BLaER1 treated with 17β-estradiol and CSF1 and Interleukin-3, amounts not matched to agents 10 nM and 100 nM (cell line): ENCODE measurements around the gene GALNT12.

Experiments used
- H3K27ac ChIP-seq, 11 experiments: shearing (Covaris generic); formaldehyde crosslinking; 2 replicates each; pipeline ENCODE4 v1.8.1; 2022
- H3K27me3 ChIP-seq, 11 experiments: shearing (Covaris generic); formaldehyde crosslinking; 2 replicates each; pipeline ENCODE4 v1.8.1; 2022
- H3K36me3 ChIP-seq, 11 experiments: shearing (Covaris generic); formaldehyde crosslinking; 2 replicates each; pipeline ENCODE4 v1.8.1; 2022
- H3K4me1 ChIP-seq, 10 experiments: shearing (Covaris generic); formaldehyde crosslinking; 2 replicates each; pipeline ENCODE4 v1.8.1; 2022
- H3K4me2 ChIP-seq, 11 experiments: shearing (Covaris generic); formaldehyde crosslinking; 2 replicates each; pipeline ENCODE4 v1.8.1; 2022
- H3K4me3 ChIP-seq, 10 experiments: shearing (Covaris generic); formaldehyde crosslinking; 2 replicates each; pipeline ENCODE4 v1.8.1; 2022
- H3K9ac ChIP-seq, 11 experiments: shearing (Covaris generic); formaldehyde crosslinking; 2 replicates each; pipeline ENCODE4 v1.8.1; 2022
- H3K9me3 ChIP-seq, 11 experiments: shearing (Covaris generic); formaldehyde crosslinking; replicated peaks in 1 of 11; 2 replicates each; pipeline ENCODE4 v1.8.1; 2022
- H4K20me1 ChIP-seq, 11 experiments: shearing (Covaris generic); formaldehyde crosslinking; 2 replicates each; pipeline ENCODE4 v1.8.1; 2022
- Cebpa-rat ChIP-seq, 11 experiments: shearing (Covaris generic); IDR thresholded peaks; 2 replicates each; pipeline ENCODE4 v1.8.1; 2022

GALNT12 gene, protein sequence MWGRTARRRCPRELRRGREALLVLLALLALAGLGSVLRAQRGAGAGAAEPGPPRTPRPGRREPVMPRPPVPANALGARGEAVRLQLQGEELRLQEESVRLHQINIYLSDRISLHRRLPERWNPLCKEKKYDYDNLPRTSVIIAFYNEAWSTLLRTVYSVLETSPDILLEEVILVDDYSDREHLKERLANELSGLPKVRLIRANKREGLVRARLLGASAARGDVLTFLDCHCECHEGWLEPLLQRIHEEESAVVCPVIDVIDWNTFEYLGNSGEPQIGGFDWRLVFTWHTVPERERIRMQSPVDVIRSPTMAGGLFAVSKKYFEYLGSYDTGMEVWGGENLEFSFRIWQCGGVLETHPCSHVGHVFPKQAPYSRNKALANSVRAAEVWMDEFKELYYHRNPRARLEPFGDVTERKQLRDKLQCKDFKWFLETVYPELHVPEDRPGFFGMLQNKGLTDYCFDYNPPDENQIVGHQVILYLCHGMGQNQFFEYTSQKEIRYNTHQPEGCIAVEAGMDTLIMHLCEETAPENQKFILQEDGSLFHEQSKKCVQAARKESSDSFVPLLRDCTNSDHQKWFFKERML

GRCh38 chr9:98807070-98807813 lies at the start of gene GALNT12:
Gene GALNT12 (plus strand): TSS chr9:98807670. CDS start chr9:98807699, 29 bp downstream.
- no peaks in the 10 kb centered on the region for H3K36me3 ChIP-seq
- H3K27me3 ChIP-seq, result peaks cover 13 to 26% (median 19%) of the 10 kb centered on the region in 11 experiments; a peak in 21 of 22 replicates
- peak within 1 kb of the TSS in 8 of 11 experiments; percentile 43 to 60 (median 48); a peak in 10 of 22 replicates for H3K27ac ChIP-seq
- peaks cover 0 to 6% (median under 1%) of the 10 kb centered on the region in 11 experiments; a peak in 2 of 22 replicates for H3K9me3 ChIP-seq
- H3K4me3 ChIP-seq, result peak within 1 kb of the TSS; percentile 64 to 81 (median 76)
- peaks cover 17 to 43% (median 25%) of the 10 kb centered on the region in 10 experiments; a peak in 19 of 20 replicates for H3K4me1 ChIP-seq
- TF ChIP-seq Cebpa-rat (IDR thresholded peaks at IDR 0.05), result no peak
- peak within 1 kb of the TSS; percentile 88 to 100 (median 99) for H3K4me2 ChIP-seq
- peak within 1 kb of the TSS; percentile 41 to 83 (median 76); a peak in 21 of 22 replicates for H3K9ac ChIP-seq
- peaks cover 0 to 11% (median 0%) of the 10 kb centered on the region in 11 experiments; a peak in 2 of 22 replicates for H4K20me1 ChIP-seq

DNA sequence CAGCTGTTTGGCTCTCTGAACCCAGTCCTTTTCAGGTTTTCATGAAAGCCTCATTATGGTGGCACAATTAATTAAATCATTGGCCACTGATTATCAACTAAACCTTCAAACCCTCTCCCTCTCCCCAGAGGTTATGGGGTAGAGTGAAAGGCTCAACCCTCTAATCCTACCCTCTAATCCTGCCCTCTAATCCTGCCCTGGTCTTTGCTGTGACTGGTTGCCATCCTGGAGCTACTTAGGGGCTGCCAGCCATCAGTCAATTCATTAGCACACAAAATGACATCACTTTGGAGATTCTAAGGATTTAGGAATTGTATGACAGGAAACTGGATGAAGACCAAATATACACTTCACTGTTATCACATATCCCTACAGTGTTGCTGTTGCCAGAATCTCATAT lies 47.2 kb upstream of the GALNT12 start:
- no peak overlapping the region for H3K4me2 ChIP-seq
- no peaks in the 10 kb centered on the region for H4K20me1 ChIP-seq
- no peaks in the 10 kb centered on the region for H3K27me3 ChIP-seq
- H3K27ac ChIP-seq, result no peak overlapping the region
- no peaks in the 10 kb centered on the region for H3K4me1 ChIP-seq
- no peak for TF ChIP-seq Cebpa-rat (IDR thresholded peaks at IDR 0.05)
- H3K36me3 ChIP-seq, result peaks cover 31 to 84% (median 63%) of the 10 kb centered on the region in 11 experiments
- peaks cover 17 to 28% (median 22%) of the 10 kb centered on the region in 11 experiments; a peak in 21 of 22 replicates for H3K9me3 ChIP-seq
- no peak overlapping the region for H3K9ac ChIP-seq
- no peak overlapping the region for H3K4me3 ChIP-seq

DNA sequence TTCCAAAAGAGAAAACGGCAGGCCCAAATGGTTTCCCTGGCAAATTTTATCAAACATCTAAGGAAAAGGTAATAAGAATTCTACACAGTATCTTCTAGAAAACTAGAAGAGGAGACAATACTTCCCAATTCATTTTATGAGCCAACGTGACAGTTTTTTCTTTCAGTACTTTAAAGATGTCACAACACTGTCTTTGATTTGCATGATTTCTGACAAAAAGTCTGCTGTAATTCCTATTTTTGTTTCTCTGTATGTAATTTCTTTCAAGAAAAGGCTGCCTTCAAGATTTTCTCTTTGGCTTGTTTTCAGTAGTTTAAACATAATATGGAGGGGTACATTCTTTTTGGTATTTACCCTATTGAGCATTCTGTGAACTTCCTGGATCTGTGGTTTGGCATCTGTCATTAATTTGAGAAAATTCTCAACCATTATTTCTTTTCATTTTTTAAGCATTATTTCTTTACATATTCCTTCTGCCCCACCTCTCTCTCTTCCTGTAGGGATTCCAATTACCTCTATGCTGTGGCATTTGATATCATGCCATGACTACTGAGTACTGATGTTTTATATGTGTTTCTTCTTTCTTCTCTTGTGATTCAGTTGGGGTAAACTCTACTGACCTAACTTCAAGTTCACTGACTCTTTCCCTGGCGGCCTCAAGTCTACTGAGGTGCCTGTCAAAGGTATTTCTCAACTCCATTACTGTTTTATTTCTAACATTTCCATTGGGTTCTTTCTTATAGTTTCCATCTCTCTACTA lies 43.3 kb upstream of the GALNT12 start:
- H3K4me1 ChIP-seq, result no peaks in the 10 kb centered on the region
- no peak overlapping the region for H3K4me3 ChIP-seq
- no peaks in the 10 kb centered on the region for H3K27me3 ChIP-seq
- no peak overlapping the region for H3K9ac ChIP-seq
- TF ChIP-seq Cebpa-rat (IDR thresholded peaks at IDR 0.05), result no peak
- no peaks in the 10 kb centered on the region for H4K20me1 ChIP-seq
- peaks cover 15 to 94% (median 66%) of the 10 kb centered on the region in 11 experiments for H3K36me3 ChIP-seq
- peaks cover 5 to 16% (median 10%) of the 10 kb centered on the region in 11 experiments; a peak in 20 of 22 replicates for H3K9me3 ChIP-seq
- H3K27ac ChIP-seq, result no peak overlapping the region
- no peak overlapping the region for H3K4me2 ChIP-seq

DNA sequence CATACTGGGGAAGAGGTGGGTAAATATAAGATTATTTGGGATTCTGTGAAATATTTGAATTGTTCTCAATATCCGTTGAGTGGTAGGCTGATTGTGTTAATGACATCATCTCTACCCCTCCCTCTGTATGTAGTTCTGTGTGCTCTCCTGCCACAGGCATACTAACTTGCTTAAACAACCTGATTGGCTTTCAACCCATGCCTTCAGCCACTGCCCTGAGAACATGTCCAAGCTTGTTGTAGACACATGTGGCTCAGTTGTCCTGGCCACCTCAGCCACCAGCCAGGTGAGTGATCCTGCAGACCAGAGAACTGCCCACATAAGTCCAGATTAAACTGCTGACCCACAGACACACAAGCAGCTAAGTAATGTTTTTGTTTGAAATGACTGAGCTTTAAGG lies 42.2 kb upstream of the GALNT12 start:
- TF ChIP-seq Cebpa-rat (IDR thresholded peaks at IDR 0.05), result no peak
- Histone ChIP-seq H3K4me1 (no peaks in the 10 kb centered on the region), H3K36me3 (peaks cover 9 to 94% (median 66%) of the 10 kb centered on the region in 11 experiments), H3K9ac (no peak overlapping the region), H3K27ac (no peak overlapping the region), H4K20me1 (no peaks in the 10 kb centered on the region), H3K4me3 (no peak overlapping the region), H3K4me2 (no peak overlapping the region), H3K9me3 (peaks cover 0 to 8% (median 5%) of the 10 kb centered on the region in 11 experiments; a peak in 5 of 22 replicates), H3K27me3 (no peaks in the 10 kb centered on the region)

- Histone ChIP-seq H3K9me3 (peaks cover 0 to 8% (median 5%) of the 10 kb centered on the region in 11 experiments; a peak in 4 of 22 replicates), H3K36me3 (peaks cover 14 to 94% (median 70%) of the 10 kb centered on the region in 11 experiments), H3K27me3 (no peaks in the 10 kb centered on the region), H3K4me3 (no peak overlapping the region), H3K4me2 (no peak overlapping the region), H3K4me1 (no peaks in the 10 kb centered on the region), H3K27ac (no peak overlapping the region), H3K9ac (no peak overlapping the region), H4K20me1 (no peaks in the 10 kb centered on the region)
- no peak for TF ChIP-seq Cebpa-rat (IDR thresholded peaks at IDR 0.05)
These were observed 40.9 kb upstream of the GALNT12 start for GRCh38 chr9:98766586-98766985.

DNA sequence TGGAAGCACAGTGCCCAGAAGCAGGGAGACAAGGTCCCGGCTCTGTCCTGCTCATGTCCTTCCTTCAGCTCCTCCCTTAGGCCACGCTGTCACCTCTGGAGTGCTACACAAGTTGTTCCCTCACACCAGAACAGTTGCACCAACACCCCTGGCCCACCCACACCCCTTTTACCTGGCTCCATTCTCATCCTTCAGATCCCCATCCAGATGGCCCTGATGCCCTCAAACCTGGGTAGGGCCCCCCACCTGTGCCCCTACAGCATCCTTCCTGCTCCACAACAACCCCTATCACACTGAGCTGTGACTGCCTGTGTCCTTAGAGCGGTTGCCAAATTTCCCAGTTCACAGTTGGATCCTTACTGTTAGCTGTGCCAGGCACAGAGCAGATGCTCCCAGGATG lies 40.3 kb upstream of the GALNT12 start:
- Histone ChIP-seq H3K27ac (no peak overlapping the region), H3K4me2 (no peak overlapping the region), H3K27me3 (no peaks in the 10 kb centered on the region), H3K9ac (no peak overlapping the region), H3K4me1 (no peaks in the 10 kb centered on the region), H3K36me3 (peaks cover 20 to 94% (median 75%) of the 10 kb centered on the region in 11 experiments), H4K20me1 (no peaks in the 10 kb centered on the region), H3K4me3 (no peak overlapping the region), H3K9me3 (peaks cover 0 to 8% (median 5%) of the 10 kb centered on the region in 11 experiments; a peak in 4 of 22 replicates)
- no peak for TF ChIP-seq Cebpa-rat (IDR thresholded peaks at IDR 0.05)

DNA sequence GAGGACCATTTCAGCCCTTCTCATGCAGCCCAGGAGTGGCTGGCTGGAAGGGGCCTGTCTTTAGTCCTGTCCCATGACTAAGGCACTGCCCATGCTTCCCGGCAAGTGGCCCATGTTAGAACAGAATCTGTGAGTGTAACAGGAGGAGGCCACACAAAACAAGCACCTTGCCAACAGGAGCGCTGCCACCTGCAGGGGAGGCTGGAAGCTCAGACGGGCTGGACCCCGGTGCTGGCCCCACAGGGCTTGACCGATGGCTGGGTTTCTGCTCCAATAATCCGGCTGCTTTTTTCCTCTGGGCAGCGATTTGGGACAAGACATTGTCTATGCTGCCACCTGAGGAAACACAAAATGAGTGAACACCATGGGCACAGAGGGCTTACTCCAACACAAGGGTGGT lies 39.6 kb upstream of the GALNT12 start:
- H3K27ac ChIP-seq, result no peak overlapping the region

GRCh38 chr9:98768344-98768743 lies 39.1 kb upstream of the GALNT12 start:
- no peaks in the 10 kb centered on the region for H3K4me1 ChIP-seq
- no peak overlapping the region for H3K4me3 ChIP-seq
- TF ChIP-seq Cebpa-rat (IDR thresholded peaks at IDR 0.05), result no peak
- 0 out of 22 replicates have a peak, but pooled peaks cover 0 to 7% (median 0%) of the 10 kb centered on the region in 11 experiments for H4K20me1 ChIP-seq
- peaks cover 32 to 95% (median 84%) of the 10 kb centered on the region in 11 experiments for H3K36me3 ChIP-seq
- H3K27ac ChIP-seq, result no peak overlapping the region
- H3K9ac ChIP-seq, result no peak overlapping the region
- H3K27me3 ChIP-seq, result no peaks in the 10 kb centered on the region
- peaks cover 0 to 8% (median 5%) of the 10 kb centered on the region in 11 experiments; a peak in 4 of 22 replicates for H3K9me3 ChIP-seq
- H3K4me2 ChIP-seq, result no peak overlapping the region

More for the DNA sequence above, 39.6 kb upstream of the GALNT12 start:
- H3K9ac ChIP-seq, result no peak overlapping the region
- peaks cover 28 to 94% (median 79%) of the 10 kb centered on the region in 11 experiments for H3K36me3 ChIP-seq
- 0 out of 22 replicates have a peak, but pooled peaks cover 0 to 4% (median 0%) of the 10 kb centered on the region in 11 experiments for H4K20me1 ChIP-seq
- TF ChIP-seq Cebpa-rat (IDR thresholded peaks at IDR 0.05), result no peak
- no peak overlapping the region for H3K4me2 ChIP-seq
- no peaks in the 10 kb centered on the region for H3K27me3 ChIP-seq
- H3K4me3 ChIP-seq, result no peak overlapping the region
- no peaks in the 10 kb centered on the region for H3K4me1 ChIP-seq
- peaks cover 0 to 8% (median 5%) of the 10 kb centered on the region in 11 experiments; a peak in 4 of 22 replicates for H3K9me3 ChIP-seq
